NCI-H128 (cell line): ENCODE measurements around the gene LMF1.
"Not testable (repeated sequence)": the region's sequence is repeated elsewhere in the genome, so short reads cannot be mapped to it uniquely, and the experiment has no call there.

ENCODE experiments used
- DNase-seq: peaks from one replicate; lab custom pipeline; 2025; ENCODE audit not compliant: unreplicated experiment; lab: John Stamatoyannopoulos, UW

The LMF1 gene

GRCh38 chr16:852451-853185, 118.2 kb downstream of the LMF1 start:
- DNase-seq, result no peak

- DNase-seq, result no peak
Observed at GRCh38 chr16:851871-852270, 118.9 kb downstream of the LMF1 start.

GRCh38 chr16:851209-851810, 119.5 kb downstream of the LMF1 start:
- no peak for DNase-seq

- no peak for DNase-seq
Observed at GRCh38 chr16:850668-851067, 120.1 kb downstream of the LMF1 start.

GRCh38 chr16:848510-849253, 122.1 kb downstream of the LMF1 start:
- no peak for DNase-seq

GRCh38 chr16:847681-848445, 122.9 kb downstream of the LMF1 start:
- DNase-seq, result no peak

- no peak for DNase-seq
Observed at GRCh38 chr16:847151-847550, 123.6 kb downstream of the LMF1 start.

- no peak for DNase-seq
Observed at GRCh38 chr16:845351-845745, 125.4 kb downstream of the LMF1 start.

GRCh38 chr16:844638-845350, 126.0 kb downstream of the LMF1 start:
- DNase-seq, result no peak

- DNase-seq, result no peak
Observed at GRCh38 chr16:843771-844170, 127.0 kb downstream of the LMF1 start.

- DNase-seq, result no peak
Observed at GRCh38 chr16:842711-843560, 127.8 kb downstream of the LMF1 start.

GRCh38 chr16:842061-842476, 128.7 kb downstream of the LMF1 start:
- no peak for DNase-seq

- no peak for DNase-seq
Observed at GRCh38 chr16:841455-842060, 129.2 kb downstream of the LMF1 start.

- no peak for DNase-seq
Observed at GRCh38 chr16:840561-841454, 130.0 kb downstream of the LMF1 start.

- no peak for DNase-seq
Observed at GRCh38 chr16:839643-840408, 131.0 kb downstream of the LMF1 start.

GRCh38 chr16:838741-839140, 132.0 kb downstream of the LMF1 start:
- DNase-seq, result no peak

- DNase-seq, result not testable (repeated sequence)
Observed at GRCh38 chr16:836822-837221, 134.0 kb downstream of the LMF1 start.

GRCh38 chr16:836221-836620, 134.6 kb downstream of the LMF1 start:
- DNase-seq, result no peak
